HFF-Myc (cell line): Measurements from ENCODE around the gene COQ10B.

Experiments
- DNase-seq: peaks from one replicate; pipeline ENCODE4 v3.0.0-alpha.2; 2011; ENCODE audit warnings: low read depth; ENCODE audit errors: extremely low read depth
- H3K4me3 ChIP-seq: replicated peaks from 2 replicates; pipeline ENCODE4 v1.5.1; 2011; ENCODE audit warnings: low read depth, mild to moderate bottlenecking, control low read depth, low read length
- CTCF ChIP-seq: IDR thresholded peaks from 2 replicates; pipeline ENCODE4 v1.5.1; 2012; ENCODE audit warnings: mild to moderate bottlenecking, low read depth, low read length, control low read depth; ENCODE audit errors: missing control alignments

The COQ10B gene

GRCh38 chr2:197434541-197435513 is 18.5 kb upstream of the COQ10B start, which contains the start of gene SF3B1:
SF3B1 (minus strand) TSS chr2:197435028; CDS start chr2:197434999, 29 bp downstream.
- peak within 1 kb of the TSS; percentile 99 for H3K4me3 ChIP-seq
- TF ChIP-seq CTCF: no peak
- peak; percentile 92 for DNase-seq

DNA sequence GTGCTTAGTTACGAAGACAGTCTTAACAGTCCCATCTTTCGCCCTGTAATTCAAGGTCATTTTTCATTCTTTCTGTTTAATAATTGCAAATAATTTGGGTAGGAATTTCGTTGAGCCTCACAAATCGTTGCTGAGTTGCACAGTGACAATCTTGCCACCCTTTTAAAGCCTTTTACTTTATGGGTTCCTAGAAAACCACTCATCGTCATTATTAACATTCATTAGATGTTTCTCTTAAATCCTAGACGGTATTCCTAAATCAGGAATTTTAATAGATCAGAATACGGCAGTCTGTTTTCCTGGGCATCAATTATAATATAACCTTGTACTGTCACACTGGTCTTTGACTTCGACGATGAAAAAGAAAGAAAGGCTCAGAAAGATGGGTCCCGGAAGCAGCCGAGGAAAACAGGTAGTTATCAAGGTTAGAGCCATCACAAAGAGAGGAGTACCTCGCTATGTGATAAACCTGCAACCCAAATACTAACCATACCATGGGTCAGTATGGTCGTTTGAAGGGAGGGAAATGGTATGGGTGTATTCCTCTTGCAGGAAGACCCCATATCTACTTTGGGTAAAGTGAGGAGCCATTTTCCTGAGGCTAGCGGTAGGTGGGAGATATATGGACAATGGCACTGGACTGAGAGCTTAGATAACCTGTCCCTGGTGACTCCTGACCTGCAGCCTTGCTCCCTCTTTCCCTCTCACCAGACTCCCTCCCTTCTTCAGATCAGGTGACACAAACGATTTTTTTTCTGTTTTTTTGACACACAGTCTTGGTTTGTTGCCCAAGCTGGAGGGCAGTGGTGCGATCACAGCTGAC is 17.5 kb upstream of the COQ10B start:
- no peak for DNase-seq
- H3K4me3 ChIP-seq: peak overlapping the region; percentile 99
- no peak for TF ChIP-seq CTCF

GRCh38 chr2:197437380-197437779 is 16.0 kb upstream of the COQ10B start:
- DNase-seq: no peak
- H3K4me3 ChIP-seq: no peak overlapping the region
- no peak for TF ChIP-seq CTCF

DNA sequence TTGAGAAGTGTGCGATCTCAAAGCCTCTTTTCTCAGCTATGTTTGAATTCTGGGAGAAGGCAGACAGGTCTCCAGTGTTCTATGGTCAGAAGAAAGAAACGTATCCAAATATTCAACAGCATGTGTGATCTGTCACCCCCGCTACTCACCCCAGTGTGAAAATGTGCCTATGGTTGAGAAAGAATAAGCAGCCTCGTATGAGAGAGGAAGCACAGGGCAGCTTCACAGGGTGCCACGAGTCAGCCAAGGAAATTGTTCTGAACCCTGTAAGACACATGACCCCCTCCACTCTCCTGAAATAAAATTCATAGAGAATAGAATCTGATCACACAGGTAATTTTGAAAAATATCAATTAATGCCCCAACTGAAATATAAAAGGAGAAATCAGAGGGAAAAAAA is 10.5 kb upstream of the COQ10B start:
- TF ChIP-seq CTCF: no peak
- DNase-seq: no peak
- no peak overlapping the region for H3K4me3 ChIP-seq

- no peak overlapping the region for H3K4me3 ChIP-seq
- no peak for TF ChIP-seq CTCF
- DNase-seq: no peak
These were observed 7.6 kb upstream of the COQ10B start for GRCh38 chr2:197445746-197446145.

GRCh38 chr2:197446844-197447243 is 6.5 kb upstream of the COQ10B start:
- TF ChIP-seq CTCF: no peak
- no peak for DNase-seq
- no peak overlapping the region for H3K4me3 ChIP-seq
